Neural crest cell (in vitro differentiated cells): Measurements from ENCODE around the gene TMEM132C. TPM values are rescaled to one million over a fixed set of nuclear protein-coding genes. Genes with fewer than 3 reads are reported as not detected.

Experiments used
- DNase-seq: peaks from one replicate; pipeline ENCODE4 v3.0.0; 2021; ENCODE audit warnings: low read depth, mixed read lengths, low spot score
- H3K27ac Mint-ChIP-seq: one replicate; pipeline ENCODE4 v1.8.0; 2021; ENCODE audit warnings: mild to moderate bottlenecking, mixed read lengths; ENCODE audit not compliant: unreplicated experiment
- H3K27me3 Mint-ChIP-seq: 2 replicates; pipeline ENCODE4 v1.8.0; 2021; ENCODE audit warnings: low read depth, mild to moderate bottlenecking, mixed read lengths
- H3K36me3 Mint-ChIP-seq: 2 replicates; pipeline ENCODE4 v1.8.0; 2021; ENCODE audit warnings: low read depth, mild to moderate bottlenecking, mixed read lengths
- H3K4me1 Mint-ChIP-seq: 2 replicates; pipeline ENCODE4 v1.8.0; 2021; ENCODE audit warnings: mixed read lengths
- H3K4me3 Mint-ChIP-seq: one replicate; pipeline ENCODE4 v1.8.0; 2021; ENCODE audit warnings: mild to moderate bottlenecking, mixed read lengths
- H3K9me3 Mint-ChIP-seq: 2 replicates; pipeline ENCODE4 v1.8.0; 2021; ENCODE audit warnings: mixed read lengths
- total RNA-seq: library from RNA; stranded (reverse); gene quantifications from 2 replicates; pipeline ENCODE4 v1.2.1, GENCODE V29; 2021
- TF ChIP-seq, protein P1 (sequence below): fragments of 200-600 bp; sonication (generic); conservative IDR thresholded peaks from 2 replicates; pipeline ENCODE4 v1.5.0; 2021; ENCODE audit warnings: antibody characterized with exemption, mild to moderate bottlenecking

Gene TMEM132C
- total RNA-seq, 1 donor from 2014 or later: 10.9 TPM

DNA sequence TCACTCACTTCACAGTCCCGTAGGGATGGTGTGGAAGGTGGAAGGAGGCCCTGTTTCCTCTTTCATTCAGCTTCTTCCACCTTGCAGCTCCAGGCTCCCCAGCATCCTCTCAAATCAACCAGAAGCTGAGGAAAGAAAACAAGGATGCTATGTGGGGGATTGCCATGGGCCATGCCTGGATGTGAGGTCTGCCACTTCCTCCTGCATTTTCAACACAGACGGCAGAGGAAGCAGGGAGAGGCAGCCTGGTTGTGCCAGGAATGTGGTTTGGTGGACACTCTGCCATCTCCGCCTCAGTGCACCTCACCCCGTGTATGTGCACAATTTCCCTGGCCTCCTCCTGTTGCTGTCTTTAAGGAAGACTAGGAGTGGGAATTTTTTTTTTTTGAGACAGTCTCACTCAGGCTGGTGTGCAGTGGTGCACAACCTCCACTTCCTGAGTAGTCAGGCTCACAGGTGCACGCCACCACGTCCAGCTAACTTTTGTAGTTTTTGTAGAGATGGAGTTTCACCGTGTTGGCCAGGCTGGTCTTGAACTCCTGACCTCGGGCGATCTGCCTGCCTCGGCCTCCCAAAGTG is 457.6 kb downstream of the TMEM132C start:
- Mint-ChIP-seq H3K9me3 (peaks cover 6% of the 10 kb centered on the region), H3K27ac (no peak overlapping the region), H3K36me3 (no peaks in the 10 kb centered on the region), H3K4me1 (peaks cover 6% of the 10 kb centered on the region), H3K27me3 (no peaks in the 10 kb centered on the region), H3K4me3 (no peak overlapping the region)
- TF ChIP-seq, protein P1, sequence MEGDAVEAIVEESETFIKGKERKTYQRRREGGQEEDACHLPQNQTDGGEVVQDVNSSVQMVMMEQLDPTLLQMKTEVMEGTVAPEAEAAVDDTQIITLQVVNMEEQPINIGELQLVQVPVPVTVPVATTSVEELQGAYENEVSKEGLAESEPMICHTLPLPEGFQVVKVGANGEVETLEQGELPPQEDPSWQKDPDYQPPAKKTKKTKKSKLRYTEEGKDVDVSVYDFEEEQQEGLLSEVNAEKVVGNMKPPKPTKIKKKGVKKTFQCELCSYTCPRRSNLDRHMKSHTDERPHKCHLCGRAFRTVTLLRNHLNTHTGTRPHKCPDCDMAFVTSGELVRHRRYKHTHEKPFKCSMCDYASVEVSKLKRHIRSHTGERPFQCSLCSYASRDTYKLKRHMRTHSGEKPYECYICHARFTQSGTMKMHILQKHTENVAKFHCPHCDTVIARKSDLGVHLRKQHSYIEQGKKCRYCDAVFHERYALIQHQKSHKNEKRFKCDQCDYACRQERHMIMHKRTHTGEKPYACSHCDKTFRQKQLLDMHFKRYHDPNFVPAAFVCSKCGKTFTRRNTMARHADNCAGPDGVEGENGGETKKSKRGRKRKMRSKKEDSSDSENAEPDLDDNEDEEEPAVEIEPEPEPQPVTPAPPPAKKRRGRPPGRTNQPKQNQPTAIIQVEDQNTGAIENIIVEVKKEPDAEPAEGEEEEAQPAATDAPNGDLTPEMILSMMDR: no peak
- no peak for DNase-seq

DNA sequence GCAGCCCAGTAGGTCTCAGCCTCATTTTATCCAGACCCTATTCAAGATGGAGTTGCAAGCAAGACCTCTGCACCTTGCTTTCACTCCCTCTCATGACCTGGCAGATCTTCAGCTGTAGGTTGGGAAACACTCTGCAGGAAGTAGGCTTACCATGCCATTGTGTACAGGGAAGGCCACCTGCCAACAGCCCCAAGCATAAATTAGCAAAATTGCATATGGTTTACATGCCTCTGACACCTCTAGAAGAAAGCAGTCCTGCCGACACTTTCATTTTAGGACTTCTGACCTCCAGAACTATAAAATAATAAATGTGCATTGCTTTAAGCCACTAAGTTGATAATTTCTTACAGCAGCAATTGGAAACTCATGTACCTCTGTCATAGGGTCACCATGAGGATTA is 459.9 kb downstream of the TMEM132C start:
- Mint-ChIP-seq H3K4me1 (peaks cover 6% of the 10 kb centered on the region), H3K27ac (no peak overlapping the region)

GRCh38 chr12:128727461-128727860 is 460.5 kb downstream of the TMEM132C start:
- DNase-seq: no peak
- no peak overlapping the region for H3K4me3 Mint-ChIP-seq
- TF ChIP-seq, protein P1: no peak
- H3K27me3 Mint-ChIP-seq: no peaks in the 10 kb centered on the region
- H3K27ac Mint-ChIP-seq: no peak overlapping the region
- no peaks in the 10 kb centered on the region for H3K9me3 Mint-ChIP-seq
- H3K4me1 Mint-ChIP-seq: peaks cover 6% of the 10 kb centered on the region
- H3K36me3 Mint-ChIP-seq: no peaks in the 10 kb centered on the region

More for the DNA sequence above, 459.9 kb downstream of the TMEM132C start:
- H3K36me3 Mint-ChIP-seq: no peaks in the 10 kb centered on the region
- TF ChIP-seq, protein P1: no peak
- no peaks in the 10 kb centered on the region for H3K9me3 Mint-ChIP-seq
- H3K4me3 Mint-ChIP-seq: no peak overlapping the region
- no peak for DNase-seq
- H3K27me3 Mint-ChIP-seq: no peaks in the 10 kb centered on the region

GRCh38 chr12:128727999-128728398 is 461.0 kb downstream of the TMEM132C start:
- no peaks in the 10 kb centered on the region for H3K36me3 Mint-ChIP-seq
- no peaks in the 10 kb centered on the region for H3K27me3 Mint-ChIP-seq
- no peak for DNase-seq
- H3K4me1 Mint-ChIP-seq: peaks cover 6% of the 10 kb centered on the region
- H3K4me3 Mint-ChIP-seq: no peak overlapping the region
- TF ChIP-seq, protein P1: no peak
- no peaks in the 10 kb centered on the region for H3K9me3 Mint-ChIP-seq
- no peak overlapping the region for H3K27ac Mint-ChIP-seq

DNA sequence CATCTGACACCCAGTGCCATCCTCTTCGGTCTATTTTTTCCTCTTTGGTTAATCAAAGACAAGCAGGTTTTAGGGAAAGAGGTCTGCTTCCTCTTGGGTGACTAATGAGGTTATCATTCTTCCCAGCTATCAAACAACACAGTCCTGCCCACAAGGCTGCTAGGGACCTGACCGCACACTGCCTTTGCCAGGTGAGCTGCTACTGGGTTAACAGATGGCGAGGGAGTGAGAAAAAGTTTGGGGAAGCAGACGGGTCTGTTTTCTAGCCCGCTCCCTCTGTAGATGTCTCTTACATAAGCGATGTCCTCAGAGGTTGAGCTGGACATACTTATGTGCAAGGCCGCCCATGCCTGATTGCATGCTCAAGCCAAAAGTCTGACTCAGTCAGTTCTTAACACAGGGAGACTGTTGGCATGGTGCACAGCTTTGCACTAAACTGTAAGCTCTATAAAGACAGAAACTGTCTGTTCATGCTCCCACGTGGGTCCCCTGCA is 462.7 kb downstream of the TMEM132C start:
- no peaks in the 10 kb centered on the region for H3K9me3 Mint-ChIP-seq
- peaks cover 5% of the 10 kb centered on the region for H3K27me3 Mint-ChIP-seq
- TF ChIP-seq, protein P1: no peak
- peak overlapping the region; percentile 53 for H3K27ac Mint-ChIP-seq
- no peaks in the 10 kb centered on the region for H3K36me3 Mint-ChIP-seq
- H3K4me3 Mint-ChIP-seq: no peak overlapping the region
- peaks cover 15% of the 10 kb centered on the region for H3K4me1 Mint-ChIP-seq
- DNase-seq: no peak
